Endothelial cell of umbilical vein (primary cell): Measurements from ENCODE around the gene C22orf23.

Experiments used
- CTCF ChIP-seq, 2 donors: IDR thresholded peaks; 1 replicate in 1 of 2; 2 replicates in 1 of 2; pipeline ENCODE4 v1.5.1; 2011; ENCODE audit warnings: low read length in 2 of 2, mild to moderate bottlenecking in 2 of 2, moderate library complexity in 2 of 2, control low read depth in 1 of 2, inconsistent platforms in 1 of 2, low read depth in 1 of 2; ENCODE audit not compliant: insufficient read depth in 1 of 2; ENCODE audit errors: extremely low read depth in 1 of 2
- JUN ChIP-seq: IDR thresholded peaks from 2 replicates; pipeline ENCODE4 v1.6.1; 2011; ENCODE audit warnings: borderline replicate concordance, low read depth; ENCODE audit not compliant: insufficient read length, insufficient read depth
- MAX ChIP-seq: IDR thresholded peaks from 2 replicates; pipeline ENCODE4 v1.6.1; 2011; ENCODE audit not compliant: insufficient read depth, insufficient read length
- POLR2A ChIP-seq: IDR thresholded peaks from 2 replicates; pipeline ENCODE4 v1.6.1; 2012; ENCODE audit warnings: low read depth, mild to moderate bottlenecking, control low read depth, low read length
- POLR2AphosphoS5 ChIP-seq: IDR thresholded peaks from 2 replicates; pipeline ENCODE4 v1.6.1; 2012; ENCODE audit warnings: low read depth, mild to moderate bottlenecking, control low read depth, low read length, moderate library complexity; ENCODE audit not compliant: insufficient read depth

- TF ChIP-seq JUN (no peak), CTCF (IDR thresholded peaks at IDR 0.05; ENCODE audit: extremely low read depth in 1 of 2, insufficient read depth in 1 of 2, low read depth in 1 of 2, low read length in 2 of 2) (no peak), MAX (no peak), POLR2A (no peak), POLR2AphosphoS5 (no peak)
Measured at GRCh38 chr22:37972527-37972926, 19.1 kb upstream of the C22orf23 start.
